Endodermal cell (in vitro differentiated cells): ENCODE measurements around the gene CHTF18. TPM values are rescaled to one million over a fixed set of nuclear protein-coding genes. Genes with fewer than 3 reads are reported as not detected.

Source experiments
- DNase-seq: peaks from one replicate; pipeline ENCODE4 v3.0.0-alpha.2; 2017
- H3K27ac ChIP-seq: 2 replicates; pipeline ENCODE4 v1.5.1; 2013; ENCODE audit warnings: mild to moderate bottlenecking, low read depth, low read length, moderate library complexity
- H3K27me3 ChIP-seq: 2 replicates; pipeline ENCODE4 v1.6.1; 2013; ENCODE audit warnings: mild to moderate bottlenecking, low read length, moderate library complexity; ENCODE audit not compliant: insufficient read depth, control insufficient read depth, poor library complexity, severe bottlenecking
- H3K36me3 ChIP-seq: 2 replicates; pipeline ENCODE4 v1.7.0; 2013; ENCODE audit warnings: mild to moderate bottlenecking, low read length, moderate library complexity; ENCODE audit not compliant: control insufficient read depth, insufficient read depth
- H3K4me1 ChIP-seq: one replicate; pipeline ENCODE4 v1.7.0; 2013; ENCODE audit warnings: low read length; ENCODE audit not compliant: control insufficient read depth, insufficient read depth
- H3K4me3 ChIP-seq: 2 replicates; pipeline ENCODE4 v1.5.1; 2013; ENCODE audit warnings: mild to moderate bottlenecking, low read length, moderate library complexity
- H3K9ac ChIP-seq: 2 replicates; pipeline ENCODE4 v1.6.1; 2013; ENCODE audit warnings: mild to moderate bottlenecking, low read length, moderate library complexity; ENCODE audit not compliant: poor library complexity, severe bottlenecking; ENCODE audit errors: extremely low read depth
- H3K9me3 ChIP-seq: 2 replicates; pipeline ENCODE4 v1.6.1; 2013; ENCODE audit warnings: mild to moderate bottlenecking, low read length, moderate library complexity; ENCODE audit not compliant: control insufficient read depth
- H3K27ac Mint-ChIP-seq: 2 replicates; pipeline ENCODE4 v1.8.0; 2020; ENCODE audit warnings: mixed read lengths
- H3K27me3 Mint-ChIP-seq: 2 replicates; pipeline ENCODE4 v1.8.0; 2021; ENCODE audit warnings: mild to moderate bottlenecking, mixed read lengths; ENCODE audit not compliant: insufficient read depth
- H3K36me3 Mint-ChIP-seq: 2 replicates; pipeline ENCODE4 v1.8.0; 2020; ENCODE audit warnings: low read depth, mixed read lengths
- H3K4me1 Mint-ChIP-seq: 2 replicates; pipeline ENCODE4 v1.8.0; 2020; ENCODE audit warnings: mixed read lengths
- H3K4me3 Mint-ChIP-seq: 2 replicates; pipeline ENCODE4 v1.8.0; 2020; ENCODE audit warnings: mild to moderate bottlenecking, moderate library complexity, mixed read lengths
- H3K9me3 Mint-ChIP-seq: 2 replicates; pipeline ENCODE4 v1.8.0; 2020; ENCODE audit warnings: mild to moderate bottlenecking, mixed read lengths
- WGBS, 2 experiments: methylation state at CpG; one replicate each; pipeline versions ENCODE4 v1.1.5 to v1.1.7; 2013; ENCODE audit warnings: missing lambda C conversion rate in 2 of 2, mixed read lengths in 1 of 2; ENCODE audit not compliant: insufficient coverage in 1 of 2, insufficient read length in 1 of 2; 5-methylcytosine and 5-hydroxymethylcytosine counted together
- total RNA-seq, 2 donors: library from RNA; stranded (reverse); fragmentation: NEBNext Ultra II Directional in 1 of 2; extraction: Animal tissue kit (Norgen Biotek cat#: 25700) in 1 of 2; gene quantifications; 2 replicates in 1 of 2; 3 replicates in 1 of 2; pipeline ENCODE4 v1.2.1, GENCODE V29; 2021
- TF ChIP-seq, protein P1 (sequence below): fragments of 200-600 bp; sonication (generic); conservative IDR thresholded peaks from 2 replicates; pipeline ENCODE4 v1.5.0; 2021; ENCODE audit warnings: antibody characterized with exemption, mild to moderate bottlenecking

The CHTF18 gene
- total RNA-seq, 2 donors from 2014 or later, result 158 to 169 TPM

- WGBS, 2 experiments, result 86 to 92% methylated on average over 5 to 17 of the region's 17 CpGs
- H3K9me3 Mint-ChIP-seq, result no peaks in the 10 kb centered on the region
- no peak overlapping the region for H3K4me3 ChIP-seq
- peaks cover 4% of the 10 kb centered on the region for H3K4me1 ChIP-seq
- no peaks in the 10 kb centered on the region for H3K4me1 Mint-ChIP-seq
- no peak overlapping the region for H3K4me3 Mint-ChIP-seq
- H3K27me3 ChIP-seq, result peaks cover 3% of the 10 kb centered on the region
- H3K36me3 ChIP-seq, result peaks cover 10% of the 10 kb centered on the region
- no peak overlapping the region for H3K9ac ChIP-seq
- no peak overlapping the region for H3K27ac ChIP-seq
- H3K27ac Mint-ChIP-seq, result no peak overlapping the region
- H3K9me3 ChIP-seq, result no peaks in the 10 kb centered on the region
- peaks cover 2% of the 10 kb centered on the region for H3K36me3 Mint-ChIP-seq
- peaks cover 6% of the 10 kb centered on the region for H3K27me3 Mint-ChIP-seq
- TF ChIP-seq, protein P1, sequence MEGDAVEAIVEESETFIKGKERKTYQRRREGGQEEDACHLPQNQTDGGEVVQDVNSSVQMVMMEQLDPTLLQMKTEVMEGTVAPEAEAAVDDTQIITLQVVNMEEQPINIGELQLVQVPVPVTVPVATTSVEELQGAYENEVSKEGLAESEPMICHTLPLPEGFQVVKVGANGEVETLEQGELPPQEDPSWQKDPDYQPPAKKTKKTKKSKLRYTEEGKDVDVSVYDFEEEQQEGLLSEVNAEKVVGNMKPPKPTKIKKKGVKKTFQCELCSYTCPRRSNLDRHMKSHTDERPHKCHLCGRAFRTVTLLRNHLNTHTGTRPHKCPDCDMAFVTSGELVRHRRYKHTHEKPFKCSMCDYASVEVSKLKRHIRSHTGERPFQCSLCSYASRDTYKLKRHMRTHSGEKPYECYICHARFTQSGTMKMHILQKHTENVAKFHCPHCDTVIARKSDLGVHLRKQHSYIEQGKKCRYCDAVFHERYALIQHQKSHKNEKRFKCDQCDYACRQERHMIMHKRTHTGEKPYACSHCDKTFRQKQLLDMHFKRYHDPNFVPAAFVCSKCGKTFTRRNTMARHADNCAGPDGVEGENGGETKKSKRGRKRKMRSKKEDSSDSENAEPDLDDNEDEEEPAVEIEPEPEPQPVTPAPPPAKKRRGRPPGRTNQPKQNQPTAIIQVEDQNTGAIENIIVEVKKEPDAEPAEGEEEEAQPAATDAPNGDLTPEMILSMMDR, result no peak
- DNase-seq, result no peak
Observed at GRCh38 chr16:783404-784161, 4.8 kb upstream of the CHTF18 start.

DNA sequence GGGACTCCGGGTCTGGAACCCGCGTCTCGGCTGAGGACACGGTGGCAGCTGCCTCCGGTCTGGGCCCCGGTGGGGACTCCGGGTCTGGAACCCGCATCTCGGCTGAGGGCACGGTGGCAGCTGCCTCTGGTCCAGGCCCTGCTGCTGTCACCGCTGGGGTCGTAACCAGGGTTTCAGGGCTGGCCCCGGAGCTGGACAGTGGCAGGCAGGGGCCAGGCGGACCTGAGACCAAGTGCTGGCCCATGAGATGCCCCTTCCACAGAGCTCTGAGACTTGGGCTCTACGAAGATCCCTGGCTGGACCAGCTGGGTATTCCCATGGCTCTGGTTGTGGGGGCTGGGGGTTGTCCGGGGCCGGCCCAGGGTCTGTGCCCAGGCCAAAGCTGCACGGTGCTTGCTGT, 4.0 kb upstream of the CHTF18 start:
- Histone ChIP-seq H3K4me1 (peaks cover 4% of the 10 kb centered on the region), H3K9me3 (no peaks in the 10 kb centered on the region), H3K36me3 (peaks cover 10% of the 10 kb centered on the region), H3K4me3 (no peak overlapping the region), H3K27me3 (peaks cover 3% of the 10 kb centered on the region), H3K27ac (no peak overlapping the region), H3K9ac (no peak overlapping the region)
- DNase-seq, result no peak
- Mint-ChIP-seq H3K36me3 (peaks cover 2% of the 10 kb centered on the region), H3K9me3 (no peaks in the 10 kb centered on the region), H3K27me3 (peaks cover 6% of the 10 kb centered on the region), H3K4me1 (no peaks in the 10 kb centered on the region), H3K27ac (no peak overlapping the region), H3K4me3 (no peak overlapping the region)
- WGBS, 2 experiments, result 94 to 99% methylated on average over 14 to 19 of the region's 19 CpGs
- TF ChIP-seq, protein P1, result no peak

DNA sequence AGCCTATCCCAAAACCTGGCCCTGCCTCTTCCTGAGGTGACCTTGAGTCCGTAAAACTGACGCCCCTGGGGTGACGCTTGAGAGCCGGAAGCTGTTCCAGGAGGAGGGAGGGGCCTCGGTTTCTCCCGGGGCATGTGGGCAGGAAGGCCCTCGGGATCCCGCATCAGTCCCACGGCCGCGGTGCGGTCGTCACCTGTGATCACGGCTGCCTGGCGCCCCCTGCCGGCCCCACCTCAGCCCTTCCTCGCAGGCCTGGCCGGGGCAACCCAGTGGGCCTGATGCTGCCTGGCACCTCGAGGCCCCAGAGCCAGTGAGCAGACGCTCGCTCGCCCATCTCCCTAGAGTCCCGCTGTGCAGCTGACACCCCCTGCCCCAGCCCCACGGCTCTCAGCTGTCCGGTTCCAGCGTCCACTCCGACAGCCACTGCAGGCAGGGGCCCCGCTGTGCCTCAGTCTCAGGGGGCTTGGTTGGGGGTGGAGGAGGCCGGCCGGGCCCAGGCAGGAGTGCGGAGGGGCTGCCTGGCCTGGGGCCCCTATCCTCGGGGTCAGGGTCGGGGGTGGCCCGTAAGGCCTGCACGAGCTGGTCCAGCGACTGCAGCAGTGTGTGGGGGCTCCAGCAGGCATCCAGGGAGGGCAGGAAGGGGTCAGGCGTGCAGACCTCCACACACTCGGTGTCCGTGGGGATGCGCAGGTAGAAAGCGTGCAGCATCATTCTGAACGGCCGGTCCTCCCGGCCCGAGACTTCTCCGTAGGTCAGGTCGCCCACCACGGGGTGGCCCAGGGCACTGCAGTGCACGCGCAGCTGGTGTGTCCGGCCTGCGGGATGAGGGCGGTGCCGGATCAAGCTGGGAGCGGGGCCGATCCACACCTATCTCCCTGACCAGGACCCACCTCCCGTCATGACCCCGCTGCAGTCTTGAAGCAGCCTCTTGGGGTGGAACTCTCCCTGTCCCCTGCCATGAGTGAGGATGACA, 2.6 kb upstream of the CHTF18 start:
- TF ChIP-seq, protein P1, result peak; percentile 93
- 76 to 92% methylated on average over 30 to 58 of the region's 58 CpGs for WGBS, 2 experiments
- peaks cover 2% of the 10 kb centered on the region for H3K27me3 Mint-ChIP-seq
- no peaks in the 10 kb centered on the region for H3K9me3 Mint-ChIP-seq
- H3K9me3 ChIP-seq, result no peaks in the 10 kb centered on the region
- peak; percentile 96 for DNase-seq
- no peaks in the 10 kb centered on the region for H3K27me3 ChIP-seq
- H3K4me3 Mint-ChIP-seq, result peak overlapping the region; percentile 76
- no peaks in the 10 kb centered on the region for H3K4me1 Mint-ChIP-seq
- H3K36me3 ChIP-seq, result peaks cover 16% of the 10 kb centered on the region
- no peak overlapping the region for H3K27ac ChIP-seq
- peaks cover 4% of the 10 kb centered on the region for H3K4me1 ChIP-seq
- H3K36me3 Mint-ChIP-seq, result peaks cover 3% of the 10 kb centered on the region
- H3K27ac Mint-ChIP-seq, result no peak overlapping the region
- H3K4me3 ChIP-seq, result no peak overlapping the region
- H3K9ac ChIP-seq, result no peak overlapping the region
